ENCODE measurements around the gene PDE3B.

DNA sequence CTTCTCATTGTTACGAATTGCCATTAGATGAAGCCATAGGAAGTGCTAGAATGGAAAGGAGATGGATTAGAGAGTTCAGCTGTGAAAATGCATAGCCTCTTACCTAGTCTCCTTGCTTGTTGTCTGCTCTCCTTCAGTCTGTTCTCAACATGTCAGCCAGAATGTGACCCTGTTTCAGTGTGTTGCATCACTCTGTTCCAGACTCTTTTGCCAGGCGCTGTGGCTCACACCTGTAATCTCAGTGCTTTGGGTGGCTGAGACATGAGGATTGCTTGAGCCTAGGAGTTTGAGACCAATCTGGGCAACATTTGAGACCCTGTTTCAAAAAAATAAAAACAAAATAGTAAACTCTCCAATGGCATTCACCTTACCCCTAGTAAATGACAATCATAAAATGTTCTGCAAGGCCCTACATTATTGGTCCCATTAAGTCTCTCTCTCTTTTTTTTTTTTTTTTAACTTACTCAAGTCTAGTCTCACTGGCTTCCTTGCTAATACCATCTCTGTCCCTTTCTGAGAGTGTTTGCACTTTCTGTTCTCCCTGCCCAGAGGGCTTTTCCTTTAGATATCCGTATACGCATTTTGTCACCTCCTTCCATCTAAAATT is 209.1 kb downstream of the PDE3B start:
- TF ChIP-seq ZC3H10 (CRISPR knock-in tag; IDR thresholded peaks at IDR 0.05) (no peak), SNAI2 (CRISPR knock-in tag; IDR thresholded peaks at IDR 0.05) (no peak), ZFP30 (CRISPR knock-in tag; IDR thresholded peaks at IDR 0.05) (no peak), CSDC2 (CRISPR knock-in tag; IDR thresholded peaks at IDR 0.05) (no peak), BACH2 (CRISPR knock-in tag; IDR thresholded peaks at IDR 0.05; ENCODE audit: borderline replicate concordance) (no peak), PPARA (CRISPR knock-in tag; IDR thresholded peaks at IDR 0.05; ENCODE audit: borderline replicate concordance) (no peak)
- TF ChIP-seq, protein P1, sequence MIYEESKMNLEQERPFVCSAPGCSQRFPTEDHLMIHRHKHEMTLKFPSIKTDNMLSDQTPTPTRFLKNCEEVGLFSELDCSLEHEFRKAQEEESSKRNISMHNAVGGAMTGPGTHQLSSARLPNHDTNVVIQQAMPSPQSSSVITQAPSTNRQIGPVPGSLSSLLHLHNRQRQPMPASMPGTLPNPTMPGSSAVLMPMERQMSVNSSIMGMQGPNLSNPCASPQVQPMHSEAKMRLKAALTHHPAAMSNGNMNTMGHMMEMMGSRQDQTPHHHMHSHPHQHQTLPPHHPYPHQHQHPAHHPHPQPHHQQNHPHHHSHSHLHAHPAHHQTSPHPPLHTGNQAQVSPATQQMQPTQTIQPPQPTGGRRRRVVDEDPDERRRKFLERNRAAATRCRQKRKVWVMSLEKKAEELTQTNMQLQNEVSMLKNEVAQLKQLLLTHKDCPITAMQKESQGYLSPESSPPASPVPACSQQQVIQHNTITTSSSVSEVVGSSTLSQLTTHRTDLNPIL (CRISPR knock-in tag; IDR thresholded peaks at IDR 0.05; ENCODE audit: low read depth): no peak
- TF ChIP-seq, protein P2, sequence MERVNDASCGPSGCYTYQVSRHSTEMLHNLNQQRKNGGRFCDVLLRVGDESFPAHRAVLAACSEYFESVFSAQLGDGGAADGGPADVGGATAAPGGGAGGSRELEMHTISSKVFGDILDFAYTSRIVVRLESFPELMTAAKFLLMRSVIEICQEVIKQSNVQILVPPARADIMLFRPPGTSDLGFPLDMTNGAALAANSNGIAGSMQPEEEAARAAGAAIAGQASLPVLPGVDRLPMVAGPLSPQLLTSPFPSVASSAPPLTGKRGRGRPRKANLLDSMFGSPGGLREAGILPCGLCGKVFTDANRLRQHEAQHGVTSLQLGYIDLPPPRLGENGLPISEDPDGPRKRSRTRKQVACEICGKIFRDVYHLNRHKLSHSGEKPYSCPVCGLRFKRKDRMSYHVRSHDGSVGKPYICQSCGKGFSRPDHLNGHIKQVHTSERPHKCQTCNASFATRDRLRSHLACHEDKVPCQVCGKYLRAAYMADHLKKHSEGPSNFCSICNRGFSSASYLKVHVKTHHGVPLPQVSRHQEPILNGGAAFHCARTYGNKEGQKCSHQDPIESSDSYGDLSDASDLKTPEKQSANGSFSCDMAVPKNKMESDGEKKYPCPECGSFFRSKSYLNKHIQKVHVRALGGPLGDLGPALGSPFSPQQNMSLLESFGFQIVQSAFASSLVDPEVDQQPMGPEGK (CRISPR knock-in tag; IDR thresholded peaks at IDR 0.05; ENCODE audit: borderline replicate concordance): no peak

Measured in SK-N-SH treated with all-trans-retinoic acid at 6 μM for 48 hours (cell line).